Omental fat pad (tissue), 4 donors: ENCODE results near the gene TAS1R3. TPM values are rescaled to one million over a fixed set of nuclear protein-coding genes. Genes with fewer than 3 reads are reported as not detected.

Source experiments
- ATAC-seq: fragments of 150-250 bp; one replicate; pipeline ENCODE4 v1.9.1; 2016; ENCODE audit warnings: mild to moderate bottlenecking, moderate library complexity; ENCODE audit not compliant: low FRiP score
- DNase-seq: peaks from one replicate; pipeline ENCODE4 v3.0.0-alpha.2; 2019; ENCODE audit warnings: low spot score
- CTCF ChIP-seq, 3 donors: fragments of 450-650 bp; IDR thresholded peaks; one replicate each; pipeline ENCODE4 v1.5.1; 2016 to 2017; ENCODE audit warnings: antibody characterized with exemption in 3 of 3, mild to moderate bottlenecking in 3 of 3, moderate library complexity in 2 of 3
- total RNA-seq, 4 donors: library from RNA; depleted of rRNA; stranded (reverse); fragments of >200 nt; gene quantifications; one replicate each; pipeline ENCODE4 v1.1.0, GENCODE V29; 2016

The TAS1R3 gene
- total RNA-seq, 4 donors from 2014 or later, result 0.12 to 0.32 (median 0.16) TPM

GRCh38 chr1:1337793-1338147 is 6.7 kb downstream of the TAS1R3 start:
- TF ChIP-seq CTCF (IDR thresholded peaks at IDR 0.05), result no peak
- ATAC-seq (no peak), DNase-seq (no peak)

- DNase-seq, result no peak
- no peak for ATAC-seq
- TF ChIP-seq CTCF (IDR thresholded peaks at IDR 0.05), result no peak
These were observed 7.2 kb downstream of the TAS1R3 start for GRCh38 chr1:1338278-1338677.

GRCh38 chr1:1340185-1340584 is 9.1 kb downstream of the TAS1R3 start:
- ATAC-seq (no peak), DNase-seq (no peak)
- TF ChIP-seq CTCF (IDR thresholded peaks at IDR 0.05), result no peak

GRCh38 chr1:1340791-1341548 is 9.9 kb downstream of the TAS1R3 start:
- ATAC-seq (no peak), DNase-seq (no peak)
- TF ChIP-seq CTCF (IDR thresholded peaks at IDR 0.05), result no peak

GRCh38 chr1:1341549-1342021 is 10.5 kb downstream of the TAS1R3 start:
- ATAC-seq (no peak), DNase-seq (no peak)
- no peak for TF ChIP-seq CTCF (IDR thresholded peaks at IDR 0.05)

- TF ChIP-seq CTCF (IDR thresholded peaks at IDR 0.05), result no peak
- ATAC-seq, result no peak
These were observed 11.0 kb downstream of the TAS1R3 start for GRCh38 chr1:1342061-1342562.

GRCh38 chr1:1342584-1343115 is 11.6 kb downstream of the TAS1R3 start:
- no peak for TF ChIP-seq CTCF (IDR thresholded peaks at IDR 0.05)
- DNase-seq (no peak), ATAC-seq (no peak)

More at GRCh38 chr1:1342061-1342562, 11.0 kb downstream of the TAS1R3 start:
- no peak for DNase-seq
